HFF-Myc (cell line): ENCODE measurements around the gene FCGBP.
"Not testable (repeated sequence)": the region's sequence is repeated elsewhere in the genome, so short reads cannot be mapped to it uniquely, and the experiment has no call there.

Experiments used
- DNase-seq: peaks from one replicate; pipeline ENCODE4 v3.0.0-alpha.2; 2011; ENCODE audit warnings: low read depth; ENCODE audit errors: extremely low read depth
- H3K4me3 ChIP-seq: replicated peaks from 2 replicates; pipeline ENCODE4 v1.5.1; 2011; ENCODE audit warnings: low read depth, mild to moderate bottlenecking, control low read depth, low read length
- TF ChIP-seq, protein P1 (sequence below): IDR thresholded peaks from 2 replicates; pipeline ENCODE4 v1.5.1; 2012; ENCODE audit warnings: mild to moderate bottlenecking, low read depth, low read length, control low read depth; ENCODE audit errors: missing control alignments

Gene FCGBP

DNA sequence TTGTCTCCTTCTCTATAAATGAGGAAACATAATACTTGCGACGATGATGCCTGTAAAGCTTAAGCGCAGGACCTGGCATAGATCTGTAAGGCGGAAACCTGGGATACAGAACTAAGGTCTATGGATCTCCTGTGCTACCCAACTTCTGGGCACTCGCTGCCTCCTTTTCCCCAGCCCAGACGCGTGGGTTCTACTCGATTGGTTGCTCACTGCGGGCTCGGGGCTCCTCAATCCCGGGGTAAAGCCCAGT lies 35.9 kb upstream of the FCGBP start:
- TF ChIP-seq, protein P1, sequence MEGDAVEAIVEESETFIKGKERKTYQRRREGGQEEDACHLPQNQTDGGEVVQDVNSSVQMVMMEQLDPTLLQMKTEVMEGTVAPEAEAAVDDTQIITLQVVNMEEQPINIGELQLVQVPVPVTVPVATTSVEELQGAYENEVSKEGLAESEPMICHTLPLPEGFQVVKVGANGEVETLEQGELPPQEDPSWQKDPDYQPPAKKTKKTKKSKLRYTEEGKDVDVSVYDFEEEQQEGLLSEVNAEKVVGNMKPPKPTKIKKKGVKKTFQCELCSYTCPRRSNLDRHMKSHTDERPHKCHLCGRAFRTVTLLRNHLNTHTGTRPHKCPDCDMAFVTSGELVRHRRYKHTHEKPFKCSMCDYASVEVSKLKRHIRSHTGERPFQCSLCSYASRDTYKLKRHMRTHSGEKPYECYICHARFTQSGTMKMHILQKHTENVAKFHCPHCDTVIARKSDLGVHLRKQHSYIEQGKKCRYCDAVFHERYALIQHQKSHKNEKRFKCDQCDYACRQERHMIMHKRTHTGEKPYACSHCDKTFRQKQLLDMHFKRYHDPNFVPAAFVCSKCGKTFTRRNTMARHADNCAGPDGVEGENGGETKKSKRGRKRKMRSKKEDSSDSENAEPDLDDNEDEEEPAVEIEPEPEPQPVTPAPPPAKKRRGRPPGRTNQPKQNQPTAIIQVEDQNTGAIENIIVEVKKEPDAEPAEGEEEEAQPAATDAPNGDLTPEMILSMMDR = no peak
- DNase-seq = no peak
- H3K4me3 ChIP-seq = peak overlapping the region; percentile 95

- DNase-seq = no peak
- peak overlapping the region; percentile 95 for H3K4me3 ChIP-seq
- TF ChIP-seq, protein P1 = no peak
Measured at GRCh38 chr19:39969681-39970424, 35.4 kb upstream of the FCGBP start.

GRCh38 chr19:39969266-39969665 lies 34.8 kb upstream of the FCGBP start:
- TF ChIP-seq, protein P1 = no peak
- DNase-seq = no peak
- H3K4me3 ChIP-seq = peak overlapping the region; percentile 95; the same call in 1 of the 2 replicates

GRCh38 chr19:39968789-39969188 lies 34.4 kb upstream of the FCGBP start:
- DNase-seq = no peak
- TF ChIP-seq, protein P1 = no peak
- H3K4me3 ChIP-seq = no peak overlapping the region

- TF ChIP-seq, protein P1 = no peak
- no peak for DNase-seq
Measured at GRCh38 chr19:39967561-39967960, 33.1 kb upstream of the FCGBP start.

DNA sequence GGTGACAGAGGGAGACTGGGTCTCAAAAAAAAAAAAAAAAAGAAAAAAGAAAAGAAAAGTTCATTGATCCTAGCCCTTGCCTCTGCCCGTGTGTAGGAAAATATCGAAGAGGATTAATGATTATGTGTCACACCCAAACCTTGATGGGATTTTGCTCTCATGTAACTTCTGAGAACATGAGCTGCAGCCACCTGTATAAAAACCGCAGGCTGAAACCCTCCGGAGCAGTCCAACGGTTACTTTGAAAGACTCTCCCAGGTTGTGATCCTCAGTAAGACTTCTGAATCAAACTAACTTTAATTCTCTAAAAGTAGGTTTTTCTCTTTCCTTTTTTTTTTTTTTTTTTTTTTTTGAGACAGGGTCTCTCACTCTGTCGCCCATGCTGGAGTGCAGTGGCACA lies 32.2 kb upstream of the FCGBP start:
- no peak for DNase-seq
- no peak overlapping the region for H3K4me3 ChIP-seq
- TF ChIP-seq, protein P1 = no peak

More at GRCh38 chr19:39967561-39967960, 33.1 kb upstream of the FCGBP start:
- no peak overlapping the region for H3K4me3 ChIP-seq

DNA sequence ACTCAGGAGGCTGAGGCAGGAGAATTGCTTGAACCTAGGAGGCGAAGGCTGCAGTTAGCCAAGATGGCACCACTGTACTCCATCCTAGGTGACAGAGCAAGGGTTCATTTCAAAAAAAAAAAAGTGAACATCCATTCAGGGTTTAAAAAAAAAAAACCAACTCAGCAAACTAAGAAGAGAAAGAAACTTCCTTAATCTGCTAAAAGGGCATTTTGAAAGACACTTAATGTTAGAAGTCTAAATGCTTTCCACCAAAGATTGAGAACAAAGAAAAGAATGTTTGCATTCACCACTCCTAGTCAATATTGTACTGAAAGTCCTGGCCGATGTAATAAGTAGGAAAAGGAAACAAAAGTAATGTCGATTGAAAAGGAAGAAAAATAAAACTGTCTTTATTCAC lies 29.5 kb upstream of the FCGBP start:
- TF ChIP-seq, protein P1 = no peak
- no peak for DNase-seq
- H3K4me3 ChIP-seq = no peak overlapping the region

GRCh38 chr19:39959407-39959806 lies 25.0 kb upstream of the FCGBP start:
- DNase-seq, H3K4me3 ChIP-seq: not testable (repeated sequence)

GRCh38 chr19:39958942-39959341 lies 24.5 kb upstream of the FCGBP start:
- H3K4me3 ChIP-seq, DNase-seq: not testable (repeated sequence)

DNA sequence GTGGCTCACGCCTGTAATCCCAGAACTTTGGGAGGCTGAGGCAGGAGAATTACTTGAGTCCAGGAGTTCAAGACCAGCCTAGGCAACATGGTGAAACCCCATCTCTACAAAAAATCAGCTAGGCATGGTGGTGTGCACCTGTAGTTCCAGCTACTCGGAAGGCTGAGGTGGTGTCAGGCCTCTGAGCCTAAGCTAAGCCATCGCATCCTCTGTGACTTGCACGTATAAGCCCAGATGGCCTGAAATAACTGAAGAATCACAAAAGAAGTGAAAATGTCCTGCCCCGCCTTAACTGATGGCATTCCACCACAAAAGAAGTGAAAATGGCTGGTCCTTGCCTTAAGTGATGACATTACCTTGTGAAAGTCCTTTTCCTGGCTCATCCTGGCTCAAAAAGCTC lies 23.5 kb upstream of the FCGBP start:
- H3K4me3 ChIP-seq, DNase-seq: not testable (repeated sequence)
